HG02852 (cell line): ENCODE measurements around the gene ESM1.
"Not testable (repeated sequence)": the region's sequence is repeated elsewhere in the genome, so short reads cannot be mapped to it uniquely, and the experiment has no call there.

ENCODE experiments used
- ATAC-seq: cut with Tn5 transposase; IDR thresholded peaks from one replicate; pipeline ENCODE4 v1.9.1; 2021; ENCODE audit warnings: mild to moderate bottlenecking, moderate library complexity; ENCODE audit not compliant: unreplicated experiment

The ESM1 gene

DNA sequence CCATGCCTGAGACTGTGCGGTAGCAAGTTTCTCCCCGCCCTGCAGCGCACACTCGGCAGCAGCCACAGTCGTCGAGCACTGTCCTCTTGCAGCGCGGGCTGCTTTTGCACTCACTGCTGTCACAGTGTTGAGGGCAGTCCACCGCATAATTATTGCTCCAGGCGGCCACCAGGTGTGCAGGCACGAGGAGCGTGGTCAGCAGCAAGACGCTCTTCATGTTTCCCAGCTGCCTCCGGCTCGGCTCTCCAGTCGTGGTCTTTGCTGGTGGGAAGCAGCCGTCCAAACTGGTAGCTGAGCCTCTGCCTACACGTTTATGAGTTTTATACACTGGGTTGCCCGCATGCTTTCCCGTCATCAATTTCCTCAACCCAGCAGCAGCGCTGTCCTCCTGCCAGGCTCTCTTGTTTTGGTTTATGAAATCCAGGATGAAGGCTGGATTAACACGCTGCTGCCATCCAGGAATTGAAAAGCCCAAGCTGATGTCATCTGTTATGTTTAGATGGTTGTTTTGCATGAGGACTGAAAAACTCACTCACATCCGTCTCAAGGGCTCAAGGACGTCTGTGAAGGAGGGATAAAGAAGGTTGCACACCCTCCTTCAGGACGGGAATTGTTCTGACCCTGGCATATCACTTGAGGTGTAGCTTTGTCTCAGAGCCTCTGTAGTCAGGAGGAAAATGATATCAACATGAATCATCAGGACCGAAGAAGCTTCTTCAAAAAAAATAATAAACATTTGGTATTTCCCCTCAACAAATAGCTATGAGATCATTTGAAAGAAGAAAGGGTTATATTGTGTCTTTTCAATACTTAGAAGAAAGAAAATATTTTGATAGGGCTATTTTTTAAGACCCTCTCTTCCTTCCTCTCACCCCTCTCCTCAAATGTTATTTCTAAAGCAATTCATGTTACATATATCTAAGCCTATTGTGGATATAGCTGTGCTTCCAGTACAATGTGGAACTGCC is at the start of gene ESM1:
ESM1 (minus strand) TSS at position 293 of the 968 bp plus-strand sequence; CDS start at position 217, 76 bp downstream.
- ATAC-seq: no peak

GRCh38 chr5:55033568-55033967 is 48.2 kb upstream of the ESM1 start:
- no peak for ATAC-seq

GRCh38 chr5:55031492-55031891 is 46.1 kb upstream of the ESM1 start:
- no peak for ATAC-seq

- ATAC-seq: no peak
Observed at GRCh38 chr5:55030676-55031369, 45.4 kb upstream of the ESM1 start.

- no peak for ATAC-seq
Observed at GRCh38 chr5:55030220-55030619, 44.8 kb upstream of the ESM1 start.

DNA sequence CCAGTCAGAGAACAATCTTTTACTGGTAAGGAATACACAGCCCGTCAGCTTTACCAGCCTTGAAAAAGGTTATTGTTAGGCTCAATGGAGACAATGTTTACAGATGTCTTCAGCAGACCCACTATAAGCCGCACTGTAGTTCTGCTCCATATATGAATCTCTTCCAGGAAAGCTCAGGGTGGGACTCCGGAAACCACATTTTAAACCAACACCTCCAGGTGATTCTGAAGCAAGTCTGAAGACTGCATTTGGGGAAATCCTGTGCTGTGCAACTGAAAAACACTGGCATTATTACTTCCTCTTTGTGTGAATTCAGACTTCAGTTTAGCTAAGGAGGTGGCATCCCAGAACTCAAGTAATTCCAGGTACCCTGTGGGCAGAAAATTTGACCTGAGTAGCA is 42.2 kb upstream of the ESM1 start:
- no peak for ATAC-seq

- no peak for ATAC-seq
Observed at GRCh38 chr5:55022450-55022849, 37.1 kb upstream of the ESM1 start.

- no peak for ATAC-seq
Observed at GRCh38 chr5:55021821-55022220, 36.4 kb upstream of the ESM1 start.

GRCh38 chr5:55021410-55021809 is 36.0 kb upstream of the ESM1 start:
- ATAC-seq: no peak

DNA sequence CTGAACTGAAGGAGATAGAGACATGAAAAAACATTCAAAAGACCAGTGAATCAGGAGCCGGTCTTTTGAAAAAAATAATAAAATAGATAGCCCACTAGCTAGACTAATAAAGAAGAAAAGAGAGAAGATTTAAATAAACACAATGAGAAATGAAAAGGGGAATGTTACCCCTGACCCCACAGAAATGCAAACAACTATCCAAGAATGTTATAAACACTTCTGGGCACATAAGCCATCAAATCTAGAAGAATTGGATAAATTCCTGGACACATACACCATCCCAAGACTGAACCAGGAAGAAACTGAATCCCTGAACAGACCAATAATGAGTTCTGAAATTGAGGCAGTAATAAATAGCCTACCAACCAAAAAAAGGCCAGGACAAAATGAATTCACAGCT is 24.8 kb upstream of the ESM1 start:
- ATAC-seq: not testable (repeated sequence)

GRCh38 chr5:55004729-55005128 is 19.3 kb upstream of the ESM1 start:
- ATAC-seq: no peak

DNA sequence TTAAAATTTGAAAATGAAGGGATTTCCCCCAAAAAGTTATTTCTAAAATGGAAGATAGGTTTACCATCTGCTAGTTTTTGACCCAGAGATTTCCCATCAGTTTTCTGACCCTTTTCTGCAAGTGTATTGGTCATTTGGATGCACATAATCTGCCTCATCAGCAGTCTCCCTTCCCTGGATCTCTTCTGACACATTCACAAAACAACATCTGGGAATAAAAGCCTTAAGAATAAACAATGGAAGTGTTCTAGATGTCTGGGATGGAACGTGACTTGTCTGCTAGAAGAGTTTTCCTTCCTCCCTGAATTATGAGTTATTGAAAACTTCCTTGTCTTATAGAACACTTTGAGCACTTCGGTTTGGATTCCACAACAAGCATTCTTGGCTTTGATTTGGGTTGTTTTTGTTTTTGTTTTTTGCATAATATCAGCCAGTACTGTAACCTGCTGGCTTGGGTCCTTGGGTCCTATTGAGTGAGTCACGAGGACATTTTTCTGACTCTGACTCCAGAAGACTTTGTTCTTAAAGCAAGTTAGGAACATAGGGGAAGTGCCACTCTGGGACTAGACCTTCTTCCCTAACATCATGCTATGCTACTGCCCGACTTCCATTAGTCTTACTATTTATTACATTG is 18.2 kb upstream of the ESM1 start:
- ATAC-seq: no peak

- not testable (repeated sequence) for ATAC-seq
Observed at GRCh38 chr5:55002166-55002565, 16.8 kb upstream of the ESM1 start.

GRCh38 chr5:54997081-54997480 is 11.7 kb upstream of the ESM1 start:
- no peak for ATAC-seq

DNA sequence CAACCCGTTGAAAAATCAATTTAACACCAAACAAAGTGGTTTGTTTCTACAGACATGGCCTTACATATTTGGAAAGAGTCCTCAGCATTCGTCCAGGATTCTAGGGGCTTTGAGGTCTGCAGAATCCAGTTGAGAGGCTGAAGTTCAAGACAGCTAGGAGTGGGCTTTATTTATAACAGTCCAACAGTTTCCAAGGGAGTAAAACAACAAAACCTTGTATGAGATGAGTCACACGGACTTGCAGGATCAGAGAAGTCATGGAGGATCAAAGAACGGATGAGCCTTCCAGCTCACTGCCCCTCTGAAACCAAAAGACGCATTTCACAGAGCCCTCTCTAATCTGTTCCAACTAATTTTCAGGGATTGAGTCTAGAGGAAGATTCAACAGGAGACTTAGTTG is 11.1 kb upstream of the ESM1 start:
- no peak for ATAC-seq

- ATAC-seq: no peak
Observed at GRCh38 chr5:54995168-54995567, 9.8 kb upstream of the ESM1 start.

DNA sequence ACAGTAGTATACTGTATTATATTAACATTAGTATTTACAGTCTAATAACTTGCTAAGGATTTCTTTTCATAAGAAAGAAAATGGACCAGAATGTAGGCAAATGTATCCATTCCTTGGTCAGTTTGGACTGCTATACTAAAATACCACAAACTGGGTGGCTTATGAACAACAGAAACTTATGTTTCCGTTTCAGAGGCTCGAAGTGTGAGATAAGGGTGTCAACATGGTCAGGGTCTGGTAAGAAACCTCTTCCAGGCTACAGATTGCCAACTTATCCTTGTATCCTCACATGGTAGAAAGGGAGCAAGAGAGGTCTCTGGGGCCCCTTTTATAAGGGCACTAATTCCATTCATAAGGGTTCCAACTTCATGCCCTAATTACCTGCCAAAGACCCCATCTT is 9.2 kb upstream of the ESM1 start:
- no peak for ATAC-seq

GRCh38 chr5:54993318-54993717 is 7.9 kb upstream of the ESM1 start:
- no peak for ATAC-seq

GRCh38 chr5:54991416-54991815 is 6.0 kb upstream of the ESM1 start:
- no peak for ATAC-seq

- ATAC-seq: no peak
Observed at GRCh38 chr5:54990841-54991258, 5.5 kb upstream of the ESM1 start.

GRCh38 chr5:54988817-54989216 is 3.4 kb upstream of the ESM1 start:
- no peak for ATAC-seq

DNA sequence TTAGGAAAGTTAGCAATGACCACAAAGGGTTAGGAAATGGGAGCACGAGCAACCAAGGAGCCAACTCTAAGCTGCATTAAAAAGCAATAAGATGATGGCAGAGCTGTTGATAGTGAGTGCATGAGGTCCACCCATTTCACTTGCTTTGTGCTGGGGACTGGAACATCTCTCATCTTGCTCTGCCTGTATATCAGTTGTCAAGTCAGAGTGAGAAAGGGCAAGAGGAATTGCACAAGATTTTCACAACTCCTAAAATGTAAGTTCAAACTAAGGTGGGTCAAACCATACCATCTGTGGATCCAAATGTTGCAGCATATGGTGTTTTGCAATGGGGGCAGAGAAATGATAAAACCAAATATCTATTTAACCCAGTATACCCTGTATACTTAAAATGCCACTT is 2.8 kb upstream of the ESM1 start:
- ATAC-seq: no peak
